Neuron (in vitro differentiated cells): Measurements from ENCODE around the gene KLK6.

ENCODE experiments used
- H2AFZ ChIP-seq: one replicate; pipeline ENCODE4 v1.6.1; 2013; ENCODE audit warnings: low read depth, mild to moderate bottlenecking, inconsistent platforms, low read length, moderate library complexity
- H3K27me3 ChIP-seq: one replicate; pipeline ENCODE4 v1.6.1; 2013; ENCODE audit warnings: low read length; ENCODE audit not compliant: insufficient read depth
- H3K36me3 ChIP-seq: one replicate; pipeline ENCODE4 v1.6.1; 2013; ENCODE audit warnings: low read length; ENCODE audit not compliant: insufficient read depth
- H3K4me1 ChIP-seq: one replicate; pipeline ENCODE4 v1.6.1; 2013; ENCODE audit warnings: low read length; ENCODE audit not compliant: insufficient read depth
- H3K4me3 ChIP-seq: 2 replicates; pipeline ENCODE4 v1.5.1; 2013; ENCODE audit warnings: mild to moderate bottlenecking, low read length, moderate library complexity
- H3K9me3 ChIP-seq: one replicate; pipeline ENCODE4 v1.6.1; 2013; ENCODE audit warnings: low read length

The KLK6 gene

DNA sequence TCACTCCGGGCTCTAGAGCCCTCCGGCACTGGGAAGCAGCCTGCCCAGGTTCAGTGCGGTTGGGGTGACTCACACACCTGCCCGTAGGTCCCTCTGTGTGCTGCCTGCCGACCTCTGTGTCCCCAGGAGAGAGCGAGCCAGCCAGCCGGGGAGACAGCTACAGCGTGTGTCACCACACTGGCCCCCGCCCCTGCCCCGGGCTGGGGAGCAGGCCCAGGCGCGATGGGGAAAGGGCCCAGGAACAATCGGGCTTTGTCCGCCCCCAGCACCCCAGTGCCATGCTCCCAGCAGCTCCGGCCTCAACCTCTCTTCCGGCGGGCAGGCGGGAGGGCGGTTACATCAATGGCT is at the start of gene KLK6:
Gene KLK6, minus strand, starts transcription at position 179 of the 348 bp plus-strand sequence. CDS start 1,487 bp downstream, outside the sequence.
- Histone ChIP-seq H2AFZ (no peak within 1 kb of the TSS), H3K36me3 (no peaks in the 10 kb centered on the region), H3K9me3 (no peaks in the 10 kb centered on the region), H3K4me1 (peaks cover 2% of the 10 kb centered on the region), H3K4me3 (no peak within 1 kb of the TSS), H3K27me3 (peaks cover 4% of the 10 kb centered on the region)

DNA sequence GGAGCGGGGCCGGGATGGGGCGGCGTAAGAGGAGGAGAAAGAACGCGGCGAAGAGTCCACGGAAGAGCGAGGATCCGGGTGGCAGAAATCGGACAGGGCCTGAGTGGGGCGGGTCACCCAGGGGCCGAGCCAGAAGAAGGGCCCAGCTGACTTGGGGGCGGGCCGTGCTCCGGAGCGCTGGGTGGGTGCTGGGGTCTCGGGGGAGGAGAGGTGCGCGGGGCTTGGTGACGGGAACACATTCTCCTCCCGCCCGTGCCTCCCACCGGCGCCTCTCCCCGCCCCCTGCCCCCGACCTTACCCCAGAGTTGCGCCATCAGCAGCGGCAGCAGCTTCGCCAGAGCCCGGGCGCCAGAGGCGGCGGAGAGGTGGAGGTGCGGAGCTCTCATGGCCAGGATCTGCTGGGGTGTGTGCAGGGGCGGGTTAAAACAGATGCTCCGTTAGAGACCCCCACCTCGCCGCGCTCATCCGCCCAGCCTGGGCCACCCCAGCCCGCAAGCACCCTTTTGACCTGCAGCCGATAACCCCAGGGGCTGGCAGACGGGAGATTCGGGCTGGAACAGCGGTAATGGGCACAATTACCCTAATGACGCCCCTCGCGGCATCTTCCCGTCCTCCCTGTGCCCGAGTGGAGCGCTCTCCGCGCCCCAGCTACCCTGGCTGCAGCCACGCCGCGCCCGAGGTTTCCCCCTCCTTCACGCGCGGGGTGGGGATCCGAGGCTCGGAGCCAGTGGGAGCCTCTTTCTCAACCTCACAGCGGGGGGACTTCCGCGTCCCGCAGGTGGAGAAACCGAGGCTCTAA is 49.6 kb upstream of the KLK6 start:
- Histone ChIP-seq H3K27me3 (peaks cover 64% of the 10 kb centered on the region), H3K36me3 (no peaks in the 10 kb centered on the region), H3K9me3 (no peaks in the 10 kb centered on the region), H2AFZ (no peak overlapping the region), H3K4me3 (no peak overlapping the region), H3K4me1 (no peaks in the 10 kb centered on the region)

GRCh38 chr19:51016798-51017683 is 47.6 kb upstream of the KLK6 start:
- Histone ChIP-seq H3K27me3 (peaks cover 47% of the 10 kb centered on the region), H3K9me3 (no peaks in the 10 kb centered on the region), H2AFZ (no peak overlapping the region), H3K36me3 (no peaks in the 10 kb centered on the region), H3K4me1 (no peaks in the 10 kb centered on the region), H3K4me3 (no peak overlapping the region)

DNA sequence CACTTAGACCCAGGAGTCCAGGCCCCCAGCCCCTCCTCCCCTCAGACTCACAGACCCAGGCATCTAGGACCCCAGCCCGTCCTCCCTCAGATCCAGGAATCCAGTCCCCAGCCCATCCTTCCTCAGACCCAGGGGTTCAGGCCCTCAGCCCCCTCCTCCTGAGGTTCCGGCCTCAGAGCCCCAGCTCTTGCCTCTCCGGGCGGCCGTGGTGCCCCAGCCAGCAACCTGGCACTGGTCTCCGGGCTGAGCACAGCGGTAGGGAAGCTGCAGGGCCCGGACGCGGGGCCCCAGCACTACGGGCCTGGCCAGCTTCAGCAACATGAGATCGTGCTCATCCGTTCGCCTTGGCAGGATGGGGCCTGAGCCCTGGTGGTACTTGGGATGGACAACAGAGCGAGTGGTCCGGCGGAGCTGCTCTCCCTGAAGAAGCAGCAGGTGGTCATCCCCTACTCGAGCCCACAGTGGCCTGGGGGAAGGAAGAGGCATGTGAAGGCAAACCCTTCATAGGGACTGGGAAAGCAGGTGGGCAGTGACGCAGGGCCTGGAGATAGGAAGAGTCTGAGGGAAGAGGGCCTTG is 46.4 kb upstream of the KLK6 start:
- Histone ChIP-seq H3K4me3 (no peak overlapping the region), H2AFZ (no peak overlapping the region), H3K4me1 (no peaks in the 10 kb centered on the region), H3K9me3 (no peaks in the 10 kb centered on the region), H3K27me3 (peaks cover 45% of the 10 kb centered on the region), H3K36me3 (no peaks in the 10 kb centered on the region)

DNA sequence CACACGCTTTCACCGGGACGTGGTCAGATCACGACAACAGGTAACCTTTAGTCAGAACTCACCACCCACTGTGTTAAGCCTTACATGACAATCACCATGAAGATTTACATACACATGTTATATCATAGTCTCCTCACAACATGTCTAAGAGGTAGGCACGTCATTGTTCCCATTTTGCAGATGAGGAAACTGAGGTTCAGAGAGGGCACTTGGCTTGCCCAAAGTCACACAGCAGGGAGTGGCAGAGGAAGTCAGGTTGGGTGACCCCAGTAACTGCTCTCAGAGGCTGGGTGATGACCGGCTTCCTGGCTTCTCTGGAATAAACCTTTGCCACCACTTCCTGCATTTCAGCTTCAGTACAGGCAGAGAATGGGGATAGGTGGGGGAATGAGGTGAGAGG is 44.9 kb upstream of the KLK6 start:
- H3K27me3 ChIP-seq, result peaks cover 37% of the 10 kb centered on the region

DNA sequence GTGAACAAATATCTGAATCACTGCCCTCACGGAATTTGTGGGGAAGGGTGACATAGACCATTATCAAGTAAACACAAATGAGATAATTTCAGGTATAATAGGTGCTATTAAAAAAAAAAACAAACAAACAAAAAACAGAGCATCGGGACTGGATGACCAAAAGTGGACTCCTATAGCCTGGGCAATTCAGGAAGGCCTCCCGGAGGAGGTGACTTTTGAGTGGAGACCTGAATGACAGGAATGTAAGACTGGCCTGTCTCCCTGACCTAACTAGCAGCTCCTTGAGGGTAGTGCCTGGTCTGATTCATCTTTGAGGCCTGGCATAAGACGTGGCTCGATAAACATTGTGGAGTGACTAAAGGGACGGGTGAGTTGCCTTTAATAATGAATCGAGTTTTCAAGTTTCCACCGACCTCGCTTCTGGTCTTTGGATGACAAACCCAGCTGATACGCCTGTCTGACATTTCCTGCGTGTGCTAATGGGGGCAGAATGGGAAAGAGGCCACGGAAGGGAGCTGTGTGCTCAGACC is 43.3 kb upstream of the KLK6 start:
- Histone ChIP-seq H2AFZ (no peak overlapping the region), H3K27me3 (peaks cover 31% of the 10 kb centered on the region), H3K36me3 (no peaks in the 10 kb centered on the region), H3K4me1 (no peaks in the 10 kb centered on the region), H3K9me3 (no peaks in the 10 kb centered on the region), H3K4me3 (no peak overlapping the region)

More for the DNA sequence above, 44.9 kb upstream of the KLK6 start:
- H2AFZ ChIP-seq, result no peak overlapping the region
- H3K4me3 ChIP-seq, result no peak overlapping the region
- H3K4me1 ChIP-seq, result no peaks in the 10 kb centered on the region
- no peaks in the 10 kb centered on the region for H3K9me3 ChIP-seq
- no peaks in the 10 kb centered on the region for H3K36me3 ChIP-seq

- H3K9me3 ChIP-seq, result no peaks in the 10 kb centered on the region
- no peaks in the 10 kb centered on the region for H3K4me1 ChIP-seq
- H3K27me3 ChIP-seq, result peaks cover 15% of the 10 kb centered on the region
- no peak overlapping the region for H2AFZ ChIP-seq
- no peak overlapping the region for H3K4me3 ChIP-seq
- no peaks in the 10 kb centered on the region for H3K36me3 ChIP-seq
Observed at GRCh38 chr19:51010066-51010795, 40.8 kb upstream of the KLK6 start.

- Histone ChIP-seq H2AFZ (no peak overlapping the region), H3K9me3 (no peaks in the 10 kb centered on the region), H3K27me3 (peaks cover 12% of the 10 kb centered on the region), H3K4me1 (no peaks in the 10 kb centered on the region), H3K36me3 (no peaks in the 10 kb centered on the region), H3K4me3 (no peak overlapping the region)
Observed at GRCh38 chr19:51009061-51009891, 39.9 kb upstream of the KLK6 start.

DNA sequence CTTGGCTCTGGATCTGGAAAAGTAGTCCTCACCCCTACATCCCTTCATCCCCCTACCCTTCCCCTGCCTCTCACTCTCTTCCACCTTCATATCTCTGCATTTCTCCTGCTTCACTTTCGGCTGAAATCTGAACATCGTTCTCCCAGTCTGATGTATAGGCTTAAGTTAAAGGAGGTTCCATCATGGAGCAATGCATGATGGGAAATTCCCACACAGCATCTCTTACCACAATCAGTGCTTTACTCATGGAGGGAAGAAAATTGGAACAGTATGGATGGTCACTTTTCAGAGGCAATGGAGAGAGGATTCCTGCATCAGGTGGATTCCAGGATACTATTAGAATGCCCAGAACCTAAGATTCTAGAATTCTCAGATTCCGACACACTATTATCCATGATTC is 38.1 kb upstream of the KLK6 start:
- Histone ChIP-seq H3K4me3 (no peak overlapping the region), H3K36me3 (no peaks in the 10 kb centered on the region), H3K27me3 (peaks cover 12% of the 10 kb centered on the region), H3K9me3 (no peaks in the 10 kb centered on the region), H3K4me1 (no peaks in the 10 kb centered on the region), H2AFZ (no peak overlapping the region)

DNA sequence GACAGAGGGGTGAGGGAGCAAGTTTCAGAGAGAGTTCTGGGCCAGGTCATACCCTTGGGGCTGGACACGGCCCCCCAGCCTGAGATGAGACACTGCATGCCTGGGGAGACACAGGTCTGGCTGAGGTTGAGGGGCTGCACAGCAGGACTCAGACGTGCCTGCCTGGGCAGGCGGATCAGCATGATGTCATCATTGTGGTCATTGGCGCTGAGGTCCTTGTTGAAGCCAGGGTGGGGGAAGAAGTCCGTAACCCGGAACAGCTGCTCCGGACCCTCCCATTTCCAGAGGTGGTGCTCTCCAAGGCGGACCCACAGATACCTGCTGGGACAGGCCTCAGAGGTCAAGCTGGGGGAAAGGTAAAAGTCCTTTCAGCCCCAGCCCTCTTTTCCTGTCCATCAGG is 37.0 kb upstream of the KLK6 start:
- Histone ChIP-seq H3K4me1 (no peaks in the 10 kb centered on the region), H3K36me3 (no peaks in the 10 kb centered on the region), H3K27me3 (peaks cover 12% of the 10 kb centered on the region), H3K4me3 (no peak overlapping the region), H2AFZ (no peak overlapping the region), H3K9me3 (no peaks in the 10 kb centered on the region)

DNA sequence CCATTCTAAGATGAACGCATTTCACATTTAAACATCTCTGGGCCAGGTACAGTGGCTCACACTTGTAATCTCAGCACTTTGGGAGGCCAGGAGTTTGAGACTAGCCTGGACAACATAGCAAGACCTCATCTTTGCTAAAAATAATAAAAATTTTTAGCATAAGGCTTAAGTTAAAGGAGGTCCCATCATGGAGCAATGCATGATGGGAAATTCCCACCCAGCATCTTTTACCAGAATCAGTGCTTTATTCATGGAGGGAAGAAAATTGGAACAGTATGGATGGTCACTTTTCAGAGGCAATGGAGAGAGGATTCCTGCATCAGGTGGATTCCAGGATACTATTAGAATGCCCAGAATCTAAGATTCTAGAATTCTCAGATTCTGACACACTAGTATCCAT is 35.9 kb upstream of the KLK6 start:
- H3K36me3 ChIP-seq, result no peaks in the 10 kb centered on the region
- no peaks in the 10 kb centered on the region for H3K4me1 ChIP-seq
- H2AFZ ChIP-seq, result no peak overlapping the region
- peaks cover 16% of the 10 kb centered on the region for H3K27me3 ChIP-seq
- H3K4me3 ChIP-seq, result no peak overlapping the region
- no peaks in the 10 kb centered on the region for H3K9me3 ChIP-seq

GRCh38 chr19:51003316-51003715 is 33.9 kb upstream of the KLK6 start:
- Histone ChIP-seq H3K27me3 (peaks cover 10% of the 10 kb centered on the region), H3K4me1 (no peaks in the 10 kb centered on the region), H3K9me3 (no peaks in the 10 kb centered on the region), H3K36me3 (no peaks in the 10 kb centered on the region), H2AFZ (no peak overlapping the region), H3K4me3 (no peak overlapping the region)
